Adipocyte (in vitro differentiated cells): ENCODE measurements around the gene NENF.

Source experiments
- DNase-seq: peaks from one replicate; pipeline ENCODE4 v3.0.0-alpha.2; 2015; ENCODE audit warnings: low read depth
- H3K27me3 ChIP-seq: replicated peaks from 2 replicates; pipeline ENCODE4 v1.7.0; 2013; ENCODE audit warnings: mild to moderate bottlenecking, low read length, moderate library complexity; ENCODE audit not compliant: control insufficient read depth, insufficient read depth
- H3K36me3 ChIP-seq: 2 replicates; pipeline ENCODE4 v1.7.0; 2013; ENCODE audit warnings: low read length, mild to moderate bottlenecking, moderate library complexity; ENCODE audit not compliant: control insufficient read depth, insufficient read depth, severe bottlenecking
- H3K4me1 ChIP-seq: 2 replicates; pipeline ENCODE4 v1.7.0; 2013; ENCODE audit warnings: mild to moderate bottlenecking, low read length, moderate library complexity; ENCODE audit not compliant: control insufficient read depth, insufficient read depth
- H3K4me3 ChIP-seq: 2 replicates; pipeline ENCODE4 v1.7.0; 2013; ENCODE audit warnings: mild to moderate bottlenecking, low read length, moderate library complexity
- H3K9ac ChIP-seq: 2 replicates; pipeline ENCODE4 v1.7.0; 2013; ENCODE audit warnings: mild to moderate bottlenecking, low read length, moderate library complexity
- H3K9me3 ChIP-seq: 2 replicates; pipeline ENCODE4 v1.7.0; 2013; ENCODE audit warnings: mild to moderate bottlenecking, low read length, moderate library complexity; ENCODE audit not compliant: control insufficient read depth

Gene NENF

GRCh38 chr1:212433577-212434462 lies 1.1 kb downstream of the NENF start:
- Histone ChIP-seq H3K27me3 (no peaks in the 10 kb centered on the region), H3K4me3 (peak overlapping the region; percentile 85), H3K36me3 (no peaks in the 10 kb centered on the region), H3K9ac (peak overlapping the region; percentile 87), H3K9me3 (no peaks in the 10 kb centered on the region), H3K4me1 (peaks cover 14% of the 10 kb centered on the region)
- DNase-seq = no peak

DNA sequence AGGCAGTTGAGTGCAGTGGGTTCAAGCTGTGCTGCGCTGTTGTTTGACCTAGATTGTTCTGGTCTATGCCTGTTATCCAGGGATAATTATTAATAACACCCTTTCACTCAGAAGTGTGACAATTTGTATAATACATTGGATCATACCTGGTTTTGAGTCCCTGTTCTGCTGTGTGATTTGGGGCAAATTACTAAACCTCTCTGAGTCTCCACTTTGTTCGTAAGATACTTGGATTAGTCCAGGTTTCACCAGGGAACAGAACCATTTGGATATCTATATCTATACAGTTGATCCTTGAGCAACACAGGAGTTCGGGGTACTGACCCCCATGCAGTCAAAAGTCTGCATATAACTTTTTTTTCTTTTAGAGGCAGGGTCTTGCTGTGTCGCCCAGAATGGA lies 2.3 kb downstream of the NENF start:
- DNase-seq = no peak
- H3K4me1 ChIP-seq = peaks cover 14% of the 10 kb centered on the region
- no peak overlapping the region for H3K9ac ChIP-seq
- no peaks in the 10 kb centered on the region for H3K27me3 ChIP-seq
- H3K9me3 ChIP-seq = no peaks in the 10 kb centered on the region
- no peak overlapping the region for H3K4me3 ChIP-seq
- H3K36me3 ChIP-seq = no peaks in the 10 kb centered on the region

DNA sequence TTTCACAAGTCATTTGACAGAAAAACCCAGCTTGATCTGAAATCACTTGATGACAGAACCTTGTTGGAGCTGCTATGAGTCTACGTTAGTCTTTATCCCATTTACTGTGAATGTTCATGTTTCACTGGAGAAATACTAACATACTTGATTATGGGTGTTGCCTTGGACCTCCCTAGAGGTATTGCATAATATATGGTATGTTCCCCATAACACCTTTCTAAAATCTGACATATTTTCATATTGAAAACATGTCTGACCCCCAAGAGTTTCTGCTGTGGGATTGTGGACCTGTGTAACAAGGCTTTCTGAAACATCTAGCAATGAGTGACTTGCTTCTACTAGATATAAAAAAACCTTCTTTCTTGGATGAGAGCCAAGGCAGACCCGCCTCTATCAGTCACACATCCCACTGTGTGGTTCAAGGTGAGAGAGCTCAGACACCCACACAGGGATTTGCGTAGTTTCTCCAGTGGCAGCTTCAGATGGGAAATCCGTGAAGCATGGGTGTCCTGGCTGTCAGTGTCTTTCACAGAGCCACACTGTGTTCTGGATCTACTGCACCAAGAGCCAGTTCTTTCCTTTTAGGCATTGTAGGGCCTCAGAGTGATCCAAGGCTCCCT lies 4.6 kb downstream of the NENF start:
- DNase-seq = no peak
- H3K9ac ChIP-seq = no peak overlapping the region
- H3K4me3 ChIP-seq = no peak overlapping the region
- H3K4me1 ChIP-seq = peaks cover 11% of the 10 kb centered on the region
- no peaks in the 10 kb centered on the region for H3K9me3 ChIP-seq
- no peaks in the 10 kb centered on the region for H3K36me3 ChIP-seq
- H3K27me3 ChIP-seq = no peaks in the 10 kb centered on the region

DNA sequence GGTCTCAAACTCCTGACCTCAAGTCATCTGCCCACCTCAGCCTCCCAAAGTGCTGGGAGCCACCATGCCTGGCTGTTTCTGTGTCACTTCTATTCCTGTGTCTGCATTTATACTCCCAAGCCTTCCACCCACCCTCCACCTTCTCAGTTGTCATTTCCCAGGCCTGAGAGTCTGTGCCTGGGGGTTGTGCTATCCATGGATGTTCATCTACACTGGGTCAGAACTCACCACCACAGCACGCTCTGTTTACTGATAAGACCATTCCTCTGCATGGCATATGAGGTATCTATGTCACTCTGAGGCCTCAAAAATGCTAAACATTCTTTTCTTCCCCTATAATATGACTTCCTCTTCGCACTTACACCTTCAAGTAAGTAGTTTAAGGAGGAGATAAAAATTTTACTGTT lies 6.1 kb downstream of the NENF start:
- no peaks in the 10 kb centered on the region for H3K36me3 ChIP-seq
- H3K9me3 ChIP-seq = no peaks in the 10 kb centered on the region
- no peak for DNase-seq
- peaks cover 7% of the 10 kb centered on the region for H3K4me1 ChIP-seq
- no peak overlapping the region for H3K9ac ChIP-seq
- no peaks in the 10 kb centered on the region for H3K27me3 ChIP-seq
- no peak overlapping the region for H3K4me3 ChIP-seq

DNA sequence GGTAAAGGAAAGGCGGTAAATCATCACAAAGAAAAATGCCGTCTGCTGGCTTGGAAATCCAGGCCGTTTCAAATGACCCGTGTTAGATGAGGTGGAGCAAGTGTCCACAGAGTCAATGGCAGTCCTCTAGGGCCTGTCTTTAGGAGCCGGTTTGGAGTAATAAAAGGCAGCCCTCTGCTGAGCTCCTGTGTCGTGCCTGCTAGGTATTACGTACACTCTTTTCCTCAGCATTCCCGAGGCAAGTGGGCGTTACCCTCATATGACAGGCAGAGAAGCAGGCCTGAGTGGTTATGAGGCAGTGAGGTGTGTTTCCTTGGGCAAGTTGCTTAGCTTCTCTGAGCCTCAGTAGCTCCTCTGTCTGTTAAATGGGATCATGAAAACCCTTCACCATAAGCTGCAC lies 7.7 kb downstream of the NENF start:
- H3K27me3 ChIP-seq = no peaks in the 10 kb centered on the region
- no peaks in the 10 kb centered on the region for H3K9me3 ChIP-seq
- no peak overlapping the region for H3K4me3 ChIP-seq
- DNase-seq = no peak
- peaks cover 8% of the 10 kb centered on the region for H3K36me3 ChIP-seq
- H3K9ac ChIP-seq = no peak overlapping the region
- H3K4me1 ChIP-seq = no peaks in the 10 kb centered on the region

DNA sequence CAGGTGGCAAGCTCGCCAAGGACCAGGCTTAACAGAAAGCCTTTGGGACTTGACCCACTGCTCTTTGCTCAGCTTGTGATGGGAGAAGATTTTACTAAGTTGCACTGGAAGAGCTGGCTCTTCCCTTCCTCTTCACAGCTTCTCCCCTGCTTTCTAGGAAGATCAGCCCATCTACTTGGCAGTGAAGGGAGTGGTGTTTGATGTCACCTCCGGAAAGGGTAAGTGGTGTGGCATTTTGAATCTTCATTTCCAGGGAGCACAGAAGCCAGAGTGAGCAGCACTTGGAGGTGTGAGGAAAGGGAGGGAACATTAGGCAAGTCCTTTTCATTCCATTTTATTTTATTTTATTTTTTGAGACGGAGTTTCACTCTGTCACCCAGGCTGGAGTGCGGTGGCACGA lies 9.7 kb downstream of the NENF start:
- Histone ChIP-seq H3K9me3 (no peaks in the 10 kb centered on the region), H3K27me3 (no peaks in the 10 kb centered on the region), H3K36me3 (peaks cover 16% of the 10 kb centered on the region), H3K9ac (no peak overlapping the region), H3K4me3 (no peak overlapping the region), H3K4me1 (no peaks in the 10 kb centered on the region)
- no peak for DNase-seq

- DNase-seq = no peak
- Histone ChIP-seq H3K4me1 (no peaks in the 10 kb centered on the region), H3K4me3 (no peak overlapping the region), H3K9me3 (no peaks in the 10 kb centered on the region), H3K27me3 (no peaks in the 10 kb centered on the region), H3K36me3 (peaks cover 16% of the 10 kb centered on the region), H3K9ac (no peak overlapping the region)
These were observed 13.6 kb downstream of the NENF start for GRCh38 chr1:212446333-212446732.

- Histone ChIP-seq H3K4me1 (peaks cover under 1% of the 10 kb centered on the region), H3K27me3 (no peaks in the 10 kb centered on the region), H3K9ac (no peak overlapping the region), H3K36me3 (peaks cover 16% of the 10 kb centered on the region), H3K9me3 (no peaks in the 10 kb centered on the region), H3K4me3 (no peak overlapping the region)
- DNase-seq = no peak
These were observed 14.8 kb downstream of the NENF start for GRCh38 chr1:212447478-212447877.

GRCh38 chr1:212450331-212450881 lies 17.7 kb downstream of the NENF start:
- Histone ChIP-seq H3K27me3 (no peaks in the 10 kb centered on the region), H3K9me3 (no peaks in the 10 kb centered on the region), H3K9ac (no peak overlapping the region), H3K4me3 (no peak overlapping the region), H3K36me3 (peaks cover 8% of the 10 kb centered on the region), H3K4me1 (peaks cover 3% of the 10 kb centered on the region)
- peak; percentile 35 for DNase-seq

GRCh38 chr1:212451416-212452322 lies 18.9 kb downstream of the NENF start:
- H3K4me1 ChIP-seq = peaks cover 8% of the 10 kb centered on the region
- H3K9ac ChIP-seq = no peak overlapping the region
- H3K4me3 ChIP-seq = no peak overlapping the region
- H3K9me3 ChIP-seq = no peaks in the 10 kb centered on the region
- H3K36me3 ChIP-seq = peaks cover 2% of the 10 kb centered on the region
- H3K27me3 ChIP-seq = no peaks in the 10 kb centered on the region
- DNase-seq = no peak
